Kidney (tissue), 14 donors: ENCODE measurements around the gene PBX3. TPM values are rescaled to one million over a fixed set of nuclear protein-coding genes. Genes with fewer than 3 reads are reported as not detected.

Experiments used
- DNase-seq, 5 donors: peaks; one replicate each; pipeline ENCODE4 v3.0.0-alpha.2; 2013 to 2020
- FAIRE-seq: peaks from 2 replicates; lab custom pipeline; 2012; peaks lifted over from hg19 to GRCh38; lab: Jason Lieb, UNC
- H3K27ac ChIP-seq, 2 donors: one replicate each; pipeline ENCODE4 v1.7.0; 2013; ENCODE audit warnings: low read depth in 2 of 2, low read length in 2 of 2, inconsistent platforms in 1 of 2
- H3K27me3 ChIP-seq: one replicate; pipeline ENCODE4 v1.7.1; 2013; ENCODE audit warnings: low read length, inconsistent platforms; ENCODE audit not compliant: control insufficient read depth, insufficient read depth
- H3K36me3 ChIP-seq, 3 donors: one replicate each; pipeline versions ENCODE4 v1.7.0 to v1.7.1; 2013; ENCODE audit warnings: low read length in 3 of 3, control low read depth in 1 of 3, inconsistent platforms in 1 of 3; ENCODE audit not compliant: insufficient read depth in 3 of 3, control insufficient read depth in 2 of 3
- H3K4me1 ChIP-seq, 3 donors: one replicate each; pipeline versions ENCODE4 v1.7.0 to v1.7.1; 2013; ENCODE audit warnings: low read length in 3 of 3, inconsistent platforms in 1 of 3, low read depth in 1 of 3; ENCODE audit not compliant: control insufficient read depth in 2 of 3, insufficient read depth in 2 of 3
- H3K4me3 ChIP-seq, 3 donors: one replicate each; pipeline versions ENCODE4 v1.7.0 to v1.8.1; 2013; ENCODE audit warnings: low read length in 3 of 3, control low read depth in 1 of 3, inconsistent platforms in 1 of 3
- H3K9ac ChIP-seq, 3 donors: one replicate each; pipeline versions ENCODE4 v1.7.0 to v1.7.1; 2013; ENCODE audit warnings: low read length in 3 of 3, control low read depth in 1 of 3, inconsistent platforms in 1 of 3
- H3K9me3 ChIP-seq, 3 donors: one replicate each; pipeline versions ENCODE4 v1.7.0 to v1.7.1; 2013; ENCODE audit warnings: low read length in 3 of 3, control low read depth in 1 of 3, inconsistent platforms in 1 of 3; ENCODE audit not compliant: control insufficient read depth in 2 of 3, insufficient read depth in 1 of 3
- intact Hi-C: fragments of 100-400 bp; cut with DNase I; formaldehyde crosslinking; loops from one replicate; pipeline ENCODE4 v1.11.1; 2022
- polyA plus RNA-seq: library from polyadenylated mRNA; stranded (reverse); fragments of 350-450 nt; fragmentation: Illumina TruSeq; extraction: RNeasy Lipid Tissue Mini Kit (QIAGEN cat#74804); gene quantifications from one replicate; pipeline ENCODE4 v1.2.3, GENCODE V29; 2014; ENCODE audit warnings: low read depth, low replicate concordance; ENCODE audit not compliant: insufficient read depth
- total RNA-seq: library from RNA; stranded (reverse); fragmentation: NEBNext Ultra II Directional; extraction: Animal tissue kit (Norgen Biotek cat#: 25700); gene quantifications from one replicate; pipeline ENCODE4 v1.2.1, GENCODE V29; 2021
- TF ChIP-seq, protein P1 (sequence below): IDR thresholded peaks from 3 replicates; pipeline ENCODE4 v1.5.1; 2012; ENCODE audit warnings: mild to moderate bottlenecking, moderate library complexity, borderline replicate concordance; ENCODE audit not compliant: insufficient read depth; ENCODE audit errors: extremely low read depth
- donor health status: control.
- donor health status: control.
- donor health status: control.
- donor health status: control.
- donor health status: control.
- donor health status: DM: yes; HTN: yes; CAD: no.
- donor health status: Normal renal cell carcinoma (clear cell type).

The PBX3 gene
- total and polyA plus RNA-seq, 2 donors from 2014 or later = 10.2 to 23.6 TPM

DNA sequence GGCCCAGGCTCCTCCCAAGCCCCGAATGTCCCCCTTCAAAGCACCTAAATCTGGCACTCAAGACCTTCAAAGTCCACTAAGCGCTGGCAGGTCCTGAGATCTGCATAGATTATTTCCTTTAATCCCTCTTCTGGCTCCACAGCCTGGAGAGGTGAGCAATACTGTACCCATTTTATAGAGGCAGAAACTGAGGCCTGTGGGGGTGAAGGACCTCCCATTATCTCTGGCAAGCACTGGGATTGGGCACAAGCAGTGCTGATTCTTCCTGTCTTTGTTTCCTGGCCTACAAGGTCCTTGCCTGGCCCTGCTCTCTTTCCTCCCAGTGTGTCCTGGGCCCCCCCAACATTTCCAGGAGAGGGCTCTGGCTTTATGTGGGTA, 252.3 kb downstream of the PBX3 start:
- no peaks in the 10 kb centered on the region for H3K36me3 ChIP-seq
- no peaks in the 10 kb centered on the region for H3K27me3 ChIP-seq
- H3K9ac ChIP-seq = no peak overlapping the region
- DNase-seq (peak in 1 of 5 donors; percentile 22), FAIRE-seq (no peak)
- H3K4me1 ChIP-seq = no peaks in the 10 kb centered on the region
- TF ChIP-seq, protein P1, sequence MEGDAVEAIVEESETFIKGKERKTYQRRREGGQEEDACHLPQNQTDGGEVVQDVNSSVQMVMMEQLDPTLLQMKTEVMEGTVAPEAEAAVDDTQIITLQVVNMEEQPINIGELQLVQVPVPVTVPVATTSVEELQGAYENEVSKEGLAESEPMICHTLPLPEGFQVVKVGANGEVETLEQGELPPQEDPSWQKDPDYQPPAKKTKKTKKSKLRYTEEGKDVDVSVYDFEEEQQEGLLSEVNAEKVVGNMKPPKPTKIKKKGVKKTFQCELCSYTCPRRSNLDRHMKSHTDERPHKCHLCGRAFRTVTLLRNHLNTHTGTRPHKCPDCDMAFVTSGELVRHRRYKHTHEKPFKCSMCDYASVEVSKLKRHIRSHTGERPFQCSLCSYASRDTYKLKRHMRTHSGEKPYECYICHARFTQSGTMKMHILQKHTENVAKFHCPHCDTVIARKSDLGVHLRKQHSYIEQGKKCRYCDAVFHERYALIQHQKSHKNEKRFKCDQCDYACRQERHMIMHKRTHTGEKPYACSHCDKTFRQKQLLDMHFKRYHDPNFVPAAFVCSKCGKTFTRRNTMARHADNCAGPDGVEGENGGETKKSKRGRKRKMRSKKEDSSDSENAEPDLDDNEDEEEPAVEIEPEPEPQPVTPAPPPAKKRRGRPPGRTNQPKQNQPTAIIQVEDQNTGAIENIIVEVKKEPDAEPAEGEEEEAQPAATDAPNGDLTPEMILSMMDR = no peak
- H3K4me3 ChIP-seq = no peak overlapping the region
- no peaks in the 10 kb centered on the region for H3K9me3 ChIP-seq
- intact Hi-C loops = no loop called here
- H3K27ac ChIP-seq = no peak overlapping the region

DNA sequence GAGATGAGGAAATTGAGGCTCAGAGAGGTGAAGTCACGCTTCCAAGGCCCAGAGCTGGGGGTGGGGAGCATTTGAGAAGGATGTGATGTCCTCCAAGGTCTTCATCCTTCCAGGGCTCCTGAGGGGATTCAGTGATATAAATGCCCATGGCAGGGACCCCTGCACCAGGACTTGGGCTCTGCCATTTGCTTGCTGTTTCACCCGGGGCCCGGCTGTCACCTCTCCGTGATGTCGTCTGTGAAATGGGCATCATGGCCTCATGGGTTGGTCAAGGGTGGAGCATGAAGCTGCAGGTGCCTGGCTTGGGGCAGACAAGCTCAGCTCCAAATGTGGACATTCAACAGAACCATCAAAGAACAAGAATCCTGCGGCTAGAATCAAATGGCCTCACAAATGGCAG, 253.1 kb downstream of the PBX3 start:
- no peak overlapping the region for H3K27ac ChIP-seq
- intact Hi-C loops = no loop called here
- no peaks in the 10 kb centered on the region for H3K36me3 ChIP-seq
- H3K9ac ChIP-seq = no peak overlapping the region
- TF ChIP-seq, protein P1 = no peak
- no peaks in the 10 kb centered on the region for H3K9me3 ChIP-seq
- DNase-seq (peak in 1 of 5 donors; percentile 49), FAIRE-seq (no peak)
- no peaks in the 10 kb centered on the region for H3K4me1 ChIP-seq
- no peaks in the 10 kb centered on the region for H3K27me3 ChIP-seq
- H3K4me3 ChIP-seq = no peak overlapping the region

DNA sequence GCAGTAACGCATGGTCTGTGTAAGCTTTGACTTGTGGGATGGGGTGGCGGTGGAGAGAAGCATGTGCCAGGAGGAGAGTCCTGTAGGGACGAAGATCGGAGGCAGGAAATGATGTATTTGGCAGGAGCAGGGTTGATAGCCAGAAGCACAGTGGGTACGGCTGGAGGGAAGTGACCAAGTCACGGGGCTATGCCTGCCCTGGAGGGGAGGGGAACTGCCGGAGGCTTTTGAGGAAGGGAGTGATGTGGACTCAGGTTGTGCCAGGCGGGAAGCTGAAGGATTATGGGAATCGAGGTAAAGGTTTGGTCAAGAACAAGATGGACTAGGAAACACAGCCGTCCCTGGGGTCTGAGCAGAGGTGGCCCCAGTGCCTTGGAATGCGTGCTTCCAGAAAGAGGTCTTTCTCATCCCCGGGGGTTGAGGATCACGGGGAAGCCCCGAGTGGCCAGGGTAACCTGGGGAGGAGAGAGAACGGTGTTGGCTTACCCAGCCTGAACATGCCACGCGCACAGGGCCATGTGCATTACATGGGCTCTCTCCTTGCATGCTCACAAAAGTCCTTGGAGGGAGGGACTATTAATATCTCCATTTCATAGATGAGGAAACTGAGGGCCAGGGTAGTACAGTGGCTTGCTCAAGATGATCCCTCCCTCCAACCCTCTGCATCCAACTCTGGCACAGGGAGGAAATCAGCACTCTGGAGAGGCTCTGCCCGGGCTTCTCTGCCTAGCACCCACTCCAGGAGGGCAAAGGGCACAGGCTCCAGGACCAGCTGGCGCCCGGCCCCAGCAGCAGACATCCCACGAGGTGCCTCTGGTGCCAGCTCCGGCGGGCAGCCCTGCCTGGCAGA, 253.8 kb downstream of the PBX3 start:
- H3K4me1 ChIP-seq = no peaks in the 10 kb centered on the region
- H3K27me3 ChIP-seq = no peaks in the 10 kb centered on the region
- no peak overlapping the region for H3K9ac ChIP-seq
- H3K9me3 ChIP-seq = no peaks in the 10 kb centered on the region
- no peak overlapping the region for H3K27ac ChIP-seq
- TF ChIP-seq, protein P1 = no peak
- no peak overlapping the region for H3K4me3 ChIP-seq
- intact Hi-C loops = no loop called here
- no peak for FAIRE-seq
- peak in 1 of 5 donors; percentile 55 for DNase-seq
- H3K36me3 ChIP-seq = no peaks in the 10 kb centered on the region
